CD14-positive monocyte (primary cell): ENCODE data around the gene FAF2. TPM values are rescaled to one million over a fixed set of nuclear protein-coding genes. Genes with fewer than 3 reads are reported as not detected.
A peak's percentile ranks its signal among the peaks of the same experiment; 100 is the strongest.

Experiments
- DNase-seq, 3 donors: peaks; one replicate each; pipeline ENCODE4 v3.0.0-alpha.2; 2011 to 2022
- H2AFZ ChIP-seq: 2 replicates; pipeline ENCODE4 v1.6.0; 2012; ENCODE audit warnings: mild to moderate bottlenecking, low read depth, low read length, inconsistent platforms; ENCODE audit not compliant: insufficient read depth, poor library complexity, severe bottlenecking
- H3K27ac ChIP-seq, 2 donors: 1 replicate in 1 of 2; 2 replicates in 1 of 2; pipeline ENCODE4 v1.5.1; 2012 to 2013; ENCODE audit warnings: low read length in 2 of 2, control low read depth in 1 of 2, inconsistent platforms in 1 of 2, low read depth in 1 of 2, mild to moderate bottlenecking in 1 of 2
- H3K27me3 ChIP-seq, 2 donors: one replicate each; pipeline versions ENCODE4 v1.6.0 to v1.6.1; 2011 to 2013; ENCODE audit warnings: low read length in 2 of 2; ENCODE audit not compliant: control insufficient read depth in 2 of 2, insufficient read depth in 2 of 2
- H3K36me3 ChIP-seq, 2 donors: replicated peaks in 1 of 2; 1 replicate in 1 of 2; 2 replicates in 1 of 2; pipeline versions ENCODE4 v1.5.1 to v1.6.1; 2012 to 2013; ENCODE audit warnings: low read length in 2 of 2, control low read depth in 1 of 2, inconsistent platforms in 1 of 2, mild to moderate bottlenecking in 1 of 2; ENCODE audit not compliant: insufficient read depth in 2 of 2, control insufficient read depth in 1 of 2
- H3K4me1 ChIP-seq, 2 donors: 1 replicate in 1 of 2; 2 replicates in 1 of 2; pipeline versions ENCODE4 v1.5.1 to v1.6.1; 2012 to 2013; ENCODE audit warnings: low read length in 2 of 2, control low read depth in 1 of 2, inconsistent platforms in 1 of 2, mild to moderate bottlenecking in 1 of 2, moderate library complexity in 1 of 2; ENCODE audit not compliant: insufficient read depth in 2 of 2, control insufficient read depth in 1 of 2
- H3K4me2 ChIP-seq: replicated peaks from 2 replicates; pipeline ENCODE3; 2012; ENCODE audit warnings: low read length, moderate library complexity, mild to moderate bottlenecking; ENCODE audit not compliant: poor library complexity, severe bottlenecking; ENCODE audit errors: extremely low read depth
- H3K4me3 ChIP-seq, 3 experiments: fragments of 200-600 bp in 1 of 3; sonication (generic) in 1 of 3; replicated peaks in 1 of 3; 1 replicate in 2 of 3; 2 replicates in 1 of 3; pipeline ENCODE4 v1.5.1; 2011 to 2013; ENCODE audit warnings: low read length in 3 of 3, mild to moderate bottlenecking in 3 of 3, control low read depth in 2 of 3, low read depth in 2 of 3, inconsistent platforms in 1 of 3, moderate library complexity in 1 of 3
- H3K79me2 ChIP-seq: 2 replicates; pipeline ENCODE4 v1.6.0; 2012; ENCODE audit warnings: mild to moderate bottlenecking, control low read depth, inconsistent platforms, low read length, moderate library complexity; ENCODE audit not compliant: insufficient read depth
- H3K9ac ChIP-seq: 2 replicates; pipeline ENCODE4 v1.6.0; 2017; ENCODE audit warnings: low read length, mild to moderate bottlenecking; ENCODE audit not compliant: insufficient read depth, poor library complexity, severe bottlenecking
- H3K9me3 ChIP-seq, 2 donors: replicated peaks in 1 of 2; 1 replicate in 1 of 2; 2 replicates in 1 of 2; pipeline versions ENCODE4 v1.5.1 to v1.6.1; 2012 to 2013; ENCODE audit warnings: low read length in 2 of 2, control low read depth in 1 of 2; ENCODE audit not compliant: control insufficient read depth in 1 of 2, insufficient read depth in 1 of 2
- H4K20me1 ChIP-seq: 2 replicates; pipeline ENCODE4 v1.6.0; 2012; ENCODE audit warnings: mild to moderate bottlenecking, low read length, control low read depth, moderate library complexity; ENCODE audit not compliant: insufficient read depth
- H3K27ac Mint-ChIP-seq, 7 donors: one replicate each; pipeline ENCODE4 v1.8.0; 2020; ENCODE audit warnings: mild to moderate bottlenecking in 7 of 7, mixed read lengths in 7 of 7, moderate library complexity in 6 of 7, inconsistent platforms in 2 of 7
- H3K27me3 Mint-ChIP-seq, 3 donors: one replicate each; pipeline ENCODE4 v1.8.0; 2021 to 2022; ENCODE audit warnings: low read depth in 3 of 3, mild to moderate bottlenecking in 3 of 3, mixed read lengths in 3 of 3, moderate library complexity in 3 of 3, inconsistent platforms in 1 of 3
- H3K36me3 Mint-ChIP-seq, 2 donors: one replicate each; pipeline ENCODE4 v1.8.0; 2020; ENCODE audit warnings: mixed read lengths in 2 of 2, inconsistent platforms in 1 of 2, mild to moderate bottlenecking in 1 of 2
- H3K4me1 Mint-ChIP-seq: one replicate; pipeline ENCODE4 v1.8.0; 2020; ENCODE audit warnings: mild to moderate bottlenecking, mixed read lengths
- H3K4me3 Mint-ChIP-seq, 2 donors: one replicate each; pipeline ENCODE4 v1.8.0; 2020; ENCODE audit warnings: mild to moderate bottlenecking in 2 of 2, mixed read lengths in 2 of 2, moderate library complexity in 1 of 2
- H3K9me3 Mint-ChIP-seq, 7 donors: one replicate each; pipeline ENCODE4 v1.8.0; 2020 to 2022; ENCODE audit warnings: mixed read lengths in 7 of 7, mild to moderate bottlenecking in 6 of 7, moderate library complexity in 6 of 7, inconsistent platforms in 2 of 7
- WGBS: methylation state at CpG from one replicate; pipeline ENCODE4 v1.1.5; 2013; ENCODE audit warnings: missing lambda C conversion rate; ENCODE audit not compliant: insufficient coverage; 5-methylcytosine and 5-hydroxymethylcytosine counted together
- intact Hi-C, 2 donors: fragments of 100-400 bp; cut with micrococcal nuclease; formaldehyde crosslinking; loops; one replicate each; pipeline versions ENCODE4 v1.15.0 to v1.15.1; 2023
- polyA plus RNA-seq, 3 donors: library from polyadenylated mRNA; depleted of rRNA in 1 of 3; unstranded in 2 of 3; stranded (reverse) in 1 of 3; fragments of 300-500 nt in 2 of 3; fragments of >200 nt in 1 of 3; fragmentation: Illumina TruSeq in 2 of 3; gene quantifications; 1 replicate in 2 of 3; 2 replicates in 1 of 3; pipeline ENCODE4 v1.2.3, GENCODE V29; 2012 to 2021
- TF ChIP-seq, protein P1 (sequence below): fragments of 200-600 bp; IDR thresholded peaks from one replicate; pipeline ENCODE4 v1.8.0; 2022; ENCODE audit warnings: antibody characterized with exemption, mild to moderate bottlenecking

The FAF2 gene
- polyA plus RNA-seq, 3 donors, result 11.5 to 14.8 (median 12.2) TPM

DNA sequence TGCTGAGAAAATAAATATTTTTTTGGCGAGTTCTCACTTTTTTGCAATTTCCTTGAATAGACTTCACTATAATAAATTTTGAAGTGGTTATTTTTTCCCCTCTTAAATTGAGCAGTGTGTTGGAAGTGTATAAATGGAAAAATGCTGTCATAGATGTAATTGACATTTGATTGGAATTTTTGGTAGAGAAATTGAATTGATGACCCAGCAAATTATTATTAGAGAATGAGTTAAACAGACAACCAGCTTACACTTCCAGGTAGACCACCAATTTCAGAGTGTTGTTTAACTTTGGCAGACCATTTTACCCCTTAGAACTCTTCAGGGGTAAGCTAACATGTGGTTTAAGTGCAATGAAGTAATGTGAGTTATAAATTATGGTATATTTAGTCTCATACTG lies 1.9 kb downstream of the FAF2 start:
- H3K79me2 ChIP-seq, result peaks cover 72% of the 10 kb centered on the region

DNA sequence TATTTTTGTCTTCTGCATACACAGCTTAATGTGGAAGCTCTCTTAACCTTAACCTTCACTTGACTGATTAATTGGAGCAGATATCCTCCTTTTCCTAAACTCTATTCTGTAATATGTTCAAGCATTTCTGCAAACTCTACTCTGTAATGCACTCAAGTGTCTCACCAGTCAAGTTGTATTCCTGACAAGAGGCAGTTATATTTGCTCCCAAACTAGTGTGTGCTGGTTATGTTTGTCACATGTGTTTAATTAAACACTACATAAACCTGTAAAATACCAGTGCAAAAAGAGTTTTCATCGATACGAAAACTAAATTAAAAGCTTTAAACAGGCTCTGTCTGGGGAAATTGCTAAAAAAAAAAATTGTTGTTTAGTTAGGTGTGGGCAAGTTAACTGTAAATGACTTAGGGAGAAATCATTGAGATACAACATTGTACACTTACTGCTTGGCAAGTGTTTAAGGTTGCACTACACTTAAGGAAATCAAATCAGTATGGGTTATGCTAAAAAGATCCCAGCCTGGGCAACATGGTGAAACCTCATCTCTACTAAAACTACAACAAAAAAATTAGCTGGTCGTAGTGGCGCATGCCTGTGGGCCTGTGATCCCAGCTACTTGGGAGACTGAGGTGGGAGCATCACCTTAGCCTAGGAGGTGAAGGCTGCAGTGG lies 6.7 kb downstream of the FAF2 start:
- 100% methylated on average over 2 of the region's 4 CpGs for WGBS
- H3K79me2 ChIP-seq, result peaks cover 90% of the 10 kb centered on the region
- no peaks in the 10 kb centered on the region for H3K27me3 ChIP-seq
- peaks cover 43% of the 10 kb centered on the region for H4K20me1 ChIP-seq
- H3K4me3 ChIP-seq, result no peak overlapping the region
- peak overlapping the region in 1 of 7 donors; percentile 24 for H3K27ac Mint-ChIP-seq
- H3K9me3 Mint-ChIP-seq, result no peaks in the 10 kb centered on the region
- intact Hi-C loops, result no loop called here
- no peak overlapping the region for H3K9ac ChIP-seq
- peaks cover 0 to 2% (median 0%) of the 10 kb centered on the region in 3 donors for H3K27me3 Mint-ChIP-seq
- TF ChIP-seq, protein P1, sequence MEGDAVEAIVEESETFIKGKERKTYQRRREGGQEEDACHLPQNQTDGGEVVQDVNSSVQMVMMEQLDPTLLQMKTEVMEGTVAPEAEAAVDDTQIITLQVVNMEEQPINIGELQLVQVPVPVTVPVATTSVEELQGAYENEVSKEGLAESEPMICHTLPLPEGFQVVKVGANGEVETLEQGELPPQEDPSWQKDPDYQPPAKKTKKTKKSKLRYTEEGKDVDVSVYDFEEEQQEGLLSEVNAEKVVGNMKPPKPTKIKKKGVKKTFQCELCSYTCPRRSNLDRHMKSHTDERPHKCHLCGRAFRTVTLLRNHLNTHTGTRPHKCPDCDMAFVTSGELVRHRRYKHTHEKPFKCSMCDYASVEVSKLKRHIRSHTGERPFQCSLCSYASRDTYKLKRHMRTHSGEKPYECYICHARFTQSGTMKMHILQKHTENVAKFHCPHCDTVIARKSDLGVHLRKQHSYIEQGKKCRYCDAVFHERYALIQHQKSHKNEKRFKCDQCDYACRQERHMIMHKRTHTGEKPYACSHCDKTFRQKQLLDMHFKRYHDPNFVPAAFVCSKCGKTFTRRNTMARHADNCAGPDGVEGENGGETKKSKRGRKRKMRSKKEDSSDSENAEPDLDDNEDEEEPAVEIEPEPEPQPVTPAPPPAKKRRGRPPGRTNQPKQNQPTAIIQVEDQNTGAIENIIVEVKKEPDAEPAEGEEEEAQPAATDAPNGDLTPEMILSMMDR, result no peak
- H3K9me3 ChIP-seq, result no peaks in the 10 kb centered on the region
- peaks cover 11% of the 10 kb centered on the region for H3K4me1 Mint-ChIP-seq
- peaks cover 24 to 30% of the 10 kb centered on the region in 2 donors for H3K36me3 Mint-ChIP-seq
- no peak overlapping the region for H3K27ac ChIP-seq
- peaks cover 11 to 20% of the 10 kb centered on the region in 2 donors for H3K36me3 ChIP-seq
- H3K4me2 ChIP-seq, result no peak overlapping the region
- H3K4me1 ChIP-seq, result no peaks in the 10 kb centered on the region
- DNase-seq, result no peak
- no peak overlapping the region for H3K4me3 Mint-ChIP-seq
- no peak overlapping the region for H2AFZ ChIP-seq

More for the DNA sequence above, 1.9 kb downstream of the FAF2 start:
- no peak overlapping the region for H3K4me3 ChIP-seq
- no peak overlapping the region for H2AFZ ChIP-seq
- TF ChIP-seq, protein P1, result no peak
- Mint-ChIP-seq H3K4me3 (no peak overlapping the region), H3K27ac (no peak overlapping the region), H3K36me3 (peaks cover 21 to 22% of the 10 kb centered on the region in 2 donors), H3K27me3 (peaks cover 0 to 2% (median 0%) of the 10 kb centered on the region in 3 donors), H3K9me3 (peaks cover 0 to 4% (median 0%) of the 10 kb centered on the region in 7 donors), H3K4me1 (peaks cover 23% of the 10 kb centered on the region)
- peaks cover 24 to 25% of the 10 kb centered on the region in 2 donors for H3K4me1 ChIP-seq
- no peak overlapping the region for H3K27ac ChIP-seq
- no CpG with 5 or more reads among the region's 1 CpG for WGBS
- no peak overlapping the region for H3K9ac ChIP-seq
- H3K4me2 ChIP-seq, result no peak overlapping the region
- DNase-seq, result no peak
- peaks cover 7% of the 10 kb centered on the region for H4K20me1 ChIP-seq
- no peaks in the 10 kb centered on the region for H3K9me3 ChIP-seq
- peaks cover 11 to 20% of the 10 kb centered on the region in 2 donors for H3K36me3 ChIP-seq
- intact Hi-C loops, result no loop called here
- H3K27me3 ChIP-seq, result no peaks in the 10 kb centered on the region
